Measurements from ENCODE around the gene MEP1B. TPM values are rescaled to one million over a fixed set of nuclear protein-coding genes. Genes with fewer than 3 reads are reported as not detected.

Gene MEP1B
- total RNA-seq, 1 donor from 2014 or later: not detected

DNA sequence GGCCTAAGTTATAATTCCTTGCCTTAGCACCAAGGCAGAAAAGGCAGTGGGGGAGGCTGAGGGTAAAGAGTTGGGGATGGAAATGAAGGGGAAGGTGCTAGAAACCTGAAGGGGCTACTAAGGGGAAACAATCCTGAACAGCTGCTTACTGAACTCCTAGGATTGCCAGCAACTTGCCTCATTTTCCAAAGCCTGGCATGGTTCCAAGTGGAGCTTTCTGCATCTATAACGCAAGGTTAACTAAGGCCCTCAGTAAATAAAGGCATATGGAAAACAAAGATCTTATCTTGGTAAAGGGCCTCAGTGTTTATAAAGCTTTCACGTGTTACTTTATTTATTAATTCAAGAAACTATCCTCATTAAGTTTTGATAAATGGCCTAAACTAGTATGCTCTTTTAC lies 10.9 kb downstream of the MEP1B start:
- no peak for DNase-seq (ENCODE audit: low read depth)
- TF ChIP-seq, protein P1, sequence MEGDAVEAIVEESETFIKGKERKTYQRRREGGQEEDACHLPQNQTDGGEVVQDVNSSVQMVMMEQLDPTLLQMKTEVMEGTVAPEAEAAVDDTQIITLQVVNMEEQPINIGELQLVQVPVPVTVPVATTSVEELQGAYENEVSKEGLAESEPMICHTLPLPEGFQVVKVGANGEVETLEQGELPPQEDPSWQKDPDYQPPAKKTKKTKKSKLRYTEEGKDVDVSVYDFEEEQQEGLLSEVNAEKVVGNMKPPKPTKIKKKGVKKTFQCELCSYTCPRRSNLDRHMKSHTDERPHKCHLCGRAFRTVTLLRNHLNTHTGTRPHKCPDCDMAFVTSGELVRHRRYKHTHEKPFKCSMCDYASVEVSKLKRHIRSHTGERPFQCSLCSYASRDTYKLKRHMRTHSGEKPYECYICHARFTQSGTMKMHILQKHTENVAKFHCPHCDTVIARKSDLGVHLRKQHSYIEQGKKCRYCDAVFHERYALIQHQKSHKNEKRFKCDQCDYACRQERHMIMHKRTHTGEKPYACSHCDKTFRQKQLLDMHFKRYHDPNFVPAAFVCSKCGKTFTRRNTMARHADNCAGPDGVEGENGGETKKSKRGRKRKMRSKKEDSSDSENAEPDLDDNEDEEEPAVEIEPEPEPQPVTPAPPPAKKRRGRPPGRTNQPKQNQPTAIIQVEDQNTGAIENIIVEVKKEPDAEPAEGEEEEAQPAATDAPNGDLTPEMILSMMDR (IDR thresholded peaks at IDR 0.05; ENCODE audit: insufficient read depth, low read length, poor library complexity, severe bottlenecking): no peak
- Histone ChIP-seq H3K36me3 (ENCODE audit: control insufficient read depth, insufficient read depth, low read length) (no peaks in the 10 kb centered on the region), H3K4me3 (ENCODE audit: low read depth, low read length) (no peak overlapping the region), H3K27me3 (ENCODE audit: control insufficient read depth, insufficient read depth, low read length) (no peaks in the 10 kb centered on the region)

DNA sequence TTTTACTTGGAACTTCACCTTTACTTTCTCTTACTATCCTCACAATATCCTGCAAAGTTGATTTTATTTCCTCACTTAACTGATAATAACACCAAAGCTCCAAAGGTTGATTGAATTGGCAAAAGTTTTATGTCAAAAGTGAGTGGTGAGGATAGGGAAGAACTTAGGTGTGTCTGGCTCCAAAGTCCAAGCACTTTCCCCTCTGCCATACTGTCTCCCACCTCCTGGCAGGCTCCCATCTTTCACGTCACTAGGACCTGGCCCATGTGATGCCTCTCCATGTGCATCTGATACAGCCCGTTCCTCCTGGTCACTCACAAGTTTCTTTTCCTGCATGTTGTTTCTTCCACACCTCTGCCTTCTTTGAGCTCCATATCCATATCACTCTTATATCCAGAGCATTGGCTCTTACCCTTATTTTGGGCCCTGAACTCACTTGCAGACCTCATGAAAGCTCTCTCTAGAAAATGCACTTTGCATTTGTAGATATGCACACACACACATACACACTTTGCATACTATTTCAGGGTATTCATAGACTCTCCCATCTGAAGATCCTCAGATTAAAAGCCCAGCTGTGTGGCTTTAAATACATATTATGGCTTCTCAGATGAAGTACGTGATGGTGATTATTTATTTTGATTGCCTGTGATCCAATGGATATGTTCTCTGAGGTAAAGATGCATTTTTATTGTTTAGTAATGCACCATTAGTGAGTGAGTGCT lies 12.3 kb downstream of the MEP1B start:
- no peaks in the 10 kb centered on the region for H3K27me3 ChIP-seq (ENCODE audit: control insufficient read depth, insufficient read depth, low read length)
- DNase-seq (ENCODE audit: low read depth): no peak
- H3K4me3 ChIP-seq (ENCODE audit: low read depth, low read length): no peak overlapping the region
- TF ChIP-seq, protein P1 (IDR thresholded peaks at IDR 0.05; ENCODE audit: insufficient read depth, low read length, poor library complexity, severe bottlenecking): no peak
- H3K36me3 ChIP-seq (ENCODE audit: control insufficient read depth, insufficient read depth, low read length): no peaks in the 10 kb centered on the region

DNA sequence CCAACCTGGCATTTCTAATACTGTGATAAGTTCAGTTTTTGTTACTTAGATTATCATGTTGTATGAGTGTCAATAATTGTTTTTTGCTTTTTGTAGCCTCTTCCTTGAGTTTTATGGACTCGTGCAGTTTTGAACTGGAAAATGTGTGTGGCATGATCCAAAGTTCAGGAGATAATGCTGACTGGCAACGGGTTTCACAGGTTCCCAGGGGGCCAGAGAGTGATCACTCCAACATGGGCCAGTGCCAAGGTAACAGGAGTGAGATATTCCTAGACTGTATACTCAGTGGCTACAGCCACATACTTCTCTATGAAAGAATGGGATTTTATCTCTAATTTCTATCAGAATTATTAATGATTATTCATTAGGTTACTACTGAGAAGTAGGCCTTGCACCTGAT lies 18.2 kb downstream of the MEP1B start:
- Histone ChIP-seq H3K36me3 (ENCODE audit: control insufficient read depth, insufficient read depth, low read length) (no peaks in the 10 kb centered on the region), H3K27me3 (ENCODE audit: control insufficient read depth, insufficient read depth, low read length) (no peaks in the 10 kb centered on the region), H3K4me3 (ENCODE audit: low read depth, low read length) (no peak overlapping the region)
- TF ChIP-seq, protein P1 (IDR thresholded peaks at IDR 0.05; ENCODE audit: insufficient read depth, low read length, poor library complexity, severe bottlenecking): no peak
- DNase-seq (ENCODE audit: low read depth): no peak

DNA sequence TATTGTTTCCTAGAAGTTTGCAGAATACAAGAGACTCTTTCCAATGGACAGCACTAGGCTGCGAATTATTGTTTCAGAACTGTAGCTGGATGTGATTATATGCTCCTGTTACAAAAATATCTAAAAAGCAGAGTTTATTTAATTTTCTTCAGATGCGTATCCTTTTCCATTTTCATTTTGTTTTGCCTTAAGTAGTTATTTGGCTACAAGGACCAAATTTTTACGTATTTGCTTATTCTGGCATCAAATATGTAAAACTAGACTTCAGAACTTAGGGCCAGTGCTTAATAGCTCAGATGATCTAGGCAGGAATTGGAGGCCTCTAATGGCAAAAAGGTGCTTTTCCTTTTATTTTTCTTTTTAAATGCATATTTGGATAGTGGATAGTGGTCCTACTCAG lies 18.7 kb downstream of the MEP1B start:
- TF ChIP-seq, protein P1 (IDR thresholded peaks at IDR 0.05; ENCODE audit: insufficient read depth, low read length, poor library complexity, severe bottlenecking): no peak
- Histone ChIP-seq H3K4me3 (ENCODE audit: low read depth, low read length) (no peak overlapping the region), H3K36me3 (ENCODE audit: control insufficient read depth, insufficient read depth, low read length) (no peaks in the 10 kb centered on the region), H3K27me3 (ENCODE audit: control insufficient read depth, insufficient read depth, low read length) (no peaks in the 10 kb centered on the region)
- DNase-seq (ENCODE audit: low read depth): no peak

DNA sequence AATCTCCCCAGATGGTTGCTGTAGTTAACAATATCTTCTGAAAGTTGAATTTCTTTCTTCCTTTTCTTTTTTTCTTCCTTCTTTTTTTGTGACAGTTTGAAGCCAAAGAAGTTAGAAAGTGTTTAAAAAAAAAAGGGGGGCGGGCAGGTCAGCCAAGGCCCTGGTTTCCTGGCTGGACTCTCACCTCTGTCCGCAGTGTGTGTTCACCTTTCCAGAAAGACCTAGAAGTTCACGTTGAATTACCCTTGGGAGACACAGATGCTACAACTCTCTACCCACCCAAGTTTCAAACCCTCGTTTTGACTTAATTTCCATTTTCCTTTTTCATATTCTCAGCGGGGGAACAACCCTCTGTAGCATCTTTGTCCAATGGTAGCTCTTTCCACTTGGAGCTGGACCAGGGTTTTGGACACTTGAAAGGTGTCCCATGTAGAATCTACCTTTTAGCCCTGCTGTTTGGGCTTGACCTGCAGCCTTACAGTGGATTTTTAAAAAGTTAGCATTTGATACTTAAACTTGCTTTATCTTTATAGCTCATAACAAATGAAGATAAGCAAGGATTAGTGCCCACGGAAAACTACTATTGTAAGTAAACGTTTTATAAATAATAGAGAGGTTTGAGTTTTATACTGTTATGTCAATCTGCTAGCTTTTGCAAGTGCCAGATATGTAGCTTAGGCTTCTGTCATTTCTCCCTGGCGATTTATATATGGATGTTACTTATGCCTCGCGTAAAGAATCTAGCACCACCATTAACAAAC lies 20.0 kb downstream of the MEP1B start:
- Histone ChIP-seq H3K27me3 (ENCODE audit: control insufficient read depth, insufficient read depth, low read length) (no peaks in the 10 kb centered on the region), H3K4me3 (ENCODE audit: low read depth, low read length) (no peak overlapping the region), H3K36me3 (ENCODE audit: control insufficient read depth, insufficient read depth, low read length) (no peaks in the 10 kb centered on the region)
- DNase-seq (ENCODE audit: low read depth): no peak
- TF ChIP-seq, protein P1 (IDR thresholded peaks at IDR 0.05; ENCODE audit: insufficient read depth, low read length, poor library complexity, severe bottlenecking): no peak
